ENCODE results near the gene HOXA1. TPM values are rescaled to one million over a fixed set of nuclear protein-coding genes. Genes with fewer than 3 reads are reported as not detected.

HOXA1 gene
- total RNA-seq, 2 donors from 2014 or later = 0.71 to 0.97 TPM

- peak; percentile 76 for DNase-seq (ENCODE audit: low spot score)
- intact Hi-C loops (cut with DNase I) = loop anchor here in 1 of 2 donors (10.0 kb wide), 1 partner anchor 87 kb away; no protein-coding TSS in a partner anchor
These were observed 26.5 kb upstream of the HOXA1 start for GRCh38 chr7:27122077-27122910.

- intact Hi-C loops (cut with DNase I) = loop anchor here in 1 of 2 donors (10.0 kb wide), 1 partner anchor 87 kb away; no protein-coding TSS in a partner anchor
- DNase-seq (ENCODE audit: low spot score) = no peak
These were observed 25.9 kb upstream of the HOXA1 start for GRCh38 chr7:27121684-27122076.

- no peak for DNase-seq (ENCODE audit: low spot score)
- intact Hi-C loops (cut with DNase I) = no loop called here
These were observed 23.7 kb upstream of the HOXA1 start for GRCh38 chr7:27119412-27119911.

- intact Hi-C loops (cut with DNase I) = no loop called here
- no peak for DNase-seq (ENCODE audit: low spot score)
These were observed 22.8 kb upstream of the HOXA1 start for GRCh38 chr7:27118580-27118979.

GRCh38 chr7:27117887-27118491, 22.2 kb upstream of the HOXA1 start:
- no peak for DNase-seq (ENCODE audit: low spot score)
- intact Hi-C loops (cut with DNase I) = no loop called here

- DNase-seq (ENCODE audit: low spot score) = no peak
- intact Hi-C loops (cut with DNase I) = no loop called here
These were observed 21.4 kb upstream of the HOXA1 start for GRCh38 chr7:27116962-27117886.

- DNase-seq (ENCODE audit: low spot score) = no peak
- intact Hi-C loops (cut with DNase I) = no loop called here
These were observed 20.5 kb upstream of the HOXA1 start for GRCh38 chr7:27116031-27116961.

- DNase-seq (ENCODE audit: low spot score) = peak; percentile 85
- intact Hi-C loops (cut with DNase I) = no loop called here
These were observed 19.6 kb upstream of the HOXA1 start for GRCh38 chr7:27115221-27116026.

- intact Hi-C loops (cut with DNase I) = no loop called here
- no peak for DNase-seq (ENCODE audit: low spot score)
These were observed 19.1 kb upstream of the HOXA1 start for GRCh38 chr7:27114881-27115220.

GRCh38 chr7:27113991-27114769, 18.4 kb upstream of the HOXA1 start:
- peak; percentile 87 for DNase-seq (ENCODE audit: low spot score)
- intact Hi-C loops (cut with DNase I) = no loop called here

- DNase-seq (ENCODE audit: low spot score) = peak; percentile 93
- intact Hi-C loops (cut with DNase I) = no loop called here
These were observed 17.5 kb upstream of the HOXA1 start for GRCh38 chr7:27112955-27113949.

GRCh38 chr7:27112361-27112760, 16.6 kb upstream of the HOXA1 start:
- intact Hi-C loops (cut with DNase I) = no loop called here
- DNase-seq (ENCODE audit: low spot score) = no peak

- DNase-seq (ENCODE audit: low spot score) = no peak
- intact Hi-C loops (cut with DNase I) = no loop called here
These were observed 16.0 kb upstream of the HOXA1 start for GRCh38 chr7:27111751-27112277.

- intact Hi-C loops (cut with DNase I) = no loop called here
- DNase-seq (ENCODE audit: low spot score) = no peak
These were observed 15.4 kb upstream of the HOXA1 start for GRCh38 chr7:27111042-27111750.
